Psoas muscle (tissue), 8 donors: ENCODE results near the gene FLRT2. TPM values are rescaled to one million over a fixed set of nuclear protein-coding genes. Genes with fewer than 3 reads are reported as not detected.

Source experiments
- ATAC-seq, 4 donors: fragments of 200-7000 bp; cut with Tn5 transposase; one replicate each; pipeline ENCODE4 v1.9.1; 2020; ENCODE audit warnings: moderate library complexity in 3 of 4, mild to moderate bottlenecking in 2 of 4
- DNase-seq, 2 donors: peaks; one replicate each; pipeline ENCODE4 v3.0.0-alpha.2; 2020
- H3K27ac ChIP-seq: fragments of 200-600 bp; one replicate; pipeline ENCODE4 v1.8.0; 2022
- H3K27me3 ChIP-seq, 3 donors: fragments of 200-600 bp in 1 of 3; one replicate each; pipeline versions ENCODE4 v1.6.1 to v1.8.0; 2013 to 2022; ENCODE audit warnings: low read length in 2 of 3, mild to moderate bottlenecking in 2 of 3, moderate library complexity in 1 of 3; ENCODE audit not compliant: insufficient read depth in 3 of 3
- H3K36me3 ChIP-seq, 2 donors: fragments of 200-600 bp in 1 of 2; one replicate each; pipeline versions ENCODE4 v1.6.1 to v1.8.0; 2013 to 2022; ENCODE audit warnings: low read depth in 1 of 2, mild to moderate bottlenecking in 1 of 2, moderate library complexity in 1 of 2; ENCODE audit not compliant: insufficient read depth in 1 of 2
- H3K4me1 ChIP-seq: fragments of 200-600 bp; one replicate; pipeline ENCODE4 v1.8.0; 2022
- H3K4me3 ChIP-seq: fragments of 200-600 bp; one replicate; pipeline ENCODE4 v1.8.0; 2022; ENCODE audit warnings: mild to moderate bottlenecking
- H3K9me3 ChIP-seq: fragments of 200-600 bp; one replicate; pipeline ENCODE4 v1.8.0; 2022
- WGBS, 3 donors: extraction: QIAGEN DNeasy Blood & Tissue Kit; methylation state at CpG; one replicate each; pipeline versions ENCODE4 v1.1.6 to v1.1.7; 2013; 5-methylcytosine and 5-hydroxymethylcytosine counted together
- intact Hi-C, 2 donors: fragments of 100-400 bp; cut with DNase I; formaldehyde crosslinking; loops; one replicate each; pipeline versions ENCODE4 v1.11.0 to v1.14.2; 2022
- polyA plus RNA-seq, 3 donors: library from polyadenylated mRNA; stranded (reverse); fragments of 200-250 nt; gene quantifications; one replicate each; pipeline ENCODE4 v1.2.3, GENCODE V29; 2013
- total RNA-seq, 4 donors: library from RNA; stranded (reverse); fragmentation: NEBNext Ultra II Directional in 2 of 4; extraction: Animal tissue kit (Norgen Biotek cat#: 25700) in 2 of 4; gene quantifications; one replicate each; pipeline versions ENCODE4 v1.2.1 to v1.2.4, GENCODE V29; 2021 to 2023
- TF ChIP-seq, protein P1 (sequence below): fragments of 200-600 bp; IDR thresholded peaks from one replicate; pipeline ENCODE4 v1.8.0; 2022; ENCODE audit warnings: antibody characterized with exemption
- donor health status: healthy with polysubstance abuse.
- donor health status: DM: no; HTN: no; CAD: no; lungs with moderate emphysema.
- donor health status: Bipolar disorder and iron deficiency.
- donor health status: healthy.
- donor health status: DM: yes; HTN: yes; CAD: no.
- donor health status: DM: no; HTN: no; CAD: no.
- donor health status: DM: no; HTN: no; CAD: no.
- donor health status: DM: yes; HTN: yes; CAD: no.

Gene FLRT2
- total and polyA plus RNA-seq, 7 donors, result 1.3 to 10.2 (median 2.4) TPM

GRCh38 chr14:85572011-85572410 is 42.1 kb downstream of the FLRT2 start:
- peaks cover 15% of the 10 kb centered on the region for H3K4me1 ChIP-seq
- no peaks in the 10 kb centered on the region for H3K27me3 ChIP-seq
- H3K4me3 ChIP-seq, result no peak overlapping the region
- H3K27ac ChIP-seq, result peak overlapping the region; percentile 72
- WGBS, 3 donors, result 72 to 85% (median 79%) methylated on average over 2 of the region's 2 CpGs
- TF ChIP-seq, protein P1, sequence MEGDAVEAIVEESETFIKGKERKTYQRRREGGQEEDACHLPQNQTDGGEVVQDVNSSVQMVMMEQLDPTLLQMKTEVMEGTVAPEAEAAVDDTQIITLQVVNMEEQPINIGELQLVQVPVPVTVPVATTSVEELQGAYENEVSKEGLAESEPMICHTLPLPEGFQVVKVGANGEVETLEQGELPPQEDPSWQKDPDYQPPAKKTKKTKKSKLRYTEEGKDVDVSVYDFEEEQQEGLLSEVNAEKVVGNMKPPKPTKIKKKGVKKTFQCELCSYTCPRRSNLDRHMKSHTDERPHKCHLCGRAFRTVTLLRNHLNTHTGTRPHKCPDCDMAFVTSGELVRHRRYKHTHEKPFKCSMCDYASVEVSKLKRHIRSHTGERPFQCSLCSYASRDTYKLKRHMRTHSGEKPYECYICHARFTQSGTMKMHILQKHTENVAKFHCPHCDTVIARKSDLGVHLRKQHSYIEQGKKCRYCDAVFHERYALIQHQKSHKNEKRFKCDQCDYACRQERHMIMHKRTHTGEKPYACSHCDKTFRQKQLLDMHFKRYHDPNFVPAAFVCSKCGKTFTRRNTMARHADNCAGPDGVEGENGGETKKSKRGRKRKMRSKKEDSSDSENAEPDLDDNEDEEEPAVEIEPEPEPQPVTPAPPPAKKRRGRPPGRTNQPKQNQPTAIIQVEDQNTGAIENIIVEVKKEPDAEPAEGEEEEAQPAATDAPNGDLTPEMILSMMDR, result no peak
- no peak for ATAC-seq
- H3K36me3 ChIP-seq, result no peaks in the 10 kb centered on the region
- H3K9me3 ChIP-seq, result no peaks in the 10 kb centered on the region
- no peak for DNase-seq
- intact Hi-C loops, result loop anchor here (5.0 kb wide), 1 partner anchor 35 kb away; no protein-coding TSS in a partner anchor

DNA sequence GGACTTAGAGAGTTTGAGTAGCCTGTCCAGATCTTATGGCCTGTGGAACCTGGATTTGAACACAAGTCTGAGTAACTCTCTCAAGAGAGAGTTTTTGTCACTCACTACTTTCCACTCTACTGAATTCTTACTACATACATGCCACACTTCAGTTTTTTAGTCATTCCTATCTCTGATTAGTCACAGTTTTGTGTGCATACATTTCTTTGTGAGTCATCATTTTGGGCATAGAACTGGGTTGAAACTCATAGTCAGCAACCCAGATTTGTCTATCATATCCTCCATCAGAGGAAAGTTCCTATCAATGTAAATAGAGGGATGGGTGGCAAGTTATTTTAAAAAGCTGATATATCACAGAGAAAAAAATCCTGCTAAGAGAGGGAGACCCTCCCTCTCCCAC is 42.9 kb downstream of the FLRT2 start:
- DNase-seq, result no peak
- Histone ChIP-seq H3K27ac (peak overlapping the region; percentile 72), H3K36me3 (no peaks in the 10 kb centered on the region), H3K9me3 (no peaks in the 10 kb centered on the region), H3K4me1 (peaks cover 15% of the 10 kb centered on the region), H3K27me3 (no peaks in the 10 kb centered on the region), H3K4me3 (no peak overlapping the region)
- TF ChIP-seq, protein P1, result no peak
- no peak for ATAC-seq
- intact Hi-C loops, result loop anchor here (5.0 kb wide), 1 partner anchor 36 kb away; no protein-coding TSS in a partner anchor

GRCh38 chr14:85573406-85573805 is 43.5 kb downstream of the FLRT2 start:
- intact Hi-C loops, result loop anchor here (5.0 kb wide), 1 partner anchor 36 kb away; no protein-coding TSS in a partner anchor
- WGBS, 3 donors, result 38 to 59% (median 45%) methylated on average over 4 of the region's 4 CpGs
- peaks cover 15% of the 10 kb centered on the region for H3K4me1 ChIP-seq
- H3K9me3 ChIP-seq, result no peaks in the 10 kb centered on the region
- TF ChIP-seq, protein P1, result no peak
- H3K27ac ChIP-seq, result peak overlapping the region; percentile 77
- no peak overlapping the region for H3K4me3 ChIP-seq
- DNase-seq, result no peak
- peak; percentile 74 to 94 (median 84) for ATAC-seq
- H3K27me3 ChIP-seq, result no peaks in the 10 kb centered on the region
- H3K36me3 ChIP-seq, result no peaks in the 10 kb centered on the region

DNA sequence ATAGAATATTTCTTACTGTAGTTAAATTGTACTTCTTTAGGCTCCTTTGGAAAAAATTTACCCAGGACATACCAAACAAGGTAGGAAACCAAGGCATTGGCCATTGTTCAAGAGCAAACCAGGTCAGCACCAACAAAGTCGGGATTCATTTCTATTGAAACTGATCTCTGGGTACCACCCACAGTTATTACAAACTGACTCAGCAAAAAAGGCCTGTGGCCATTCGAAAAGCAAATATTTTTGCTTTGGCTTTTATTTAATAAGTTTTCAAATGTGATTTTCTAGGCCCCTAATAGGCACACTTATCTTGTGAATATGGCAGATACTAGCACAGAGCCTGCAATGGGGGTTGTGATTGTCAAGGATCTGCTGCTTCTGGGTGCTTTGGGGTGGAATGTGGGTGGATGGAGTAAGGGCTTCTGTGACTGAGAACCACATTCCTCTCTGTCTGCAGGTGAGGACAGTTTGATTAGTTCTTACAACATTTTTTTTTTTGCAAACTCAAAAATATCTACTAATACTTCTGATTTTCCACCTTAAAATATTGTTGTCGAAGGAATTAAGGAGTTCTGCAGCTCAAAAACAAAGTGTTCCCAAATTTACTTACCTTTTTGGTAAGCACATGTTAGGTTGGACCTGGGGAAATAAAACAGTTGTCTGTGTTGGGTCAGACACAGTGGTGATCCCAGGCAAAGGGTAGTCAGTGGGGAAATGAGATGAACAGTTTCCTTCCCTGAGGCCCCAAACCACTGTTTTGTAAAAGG is 45.1 kb downstream of the FLRT2 start:
- TF ChIP-seq, protein P1, result no peak
- H3K9me3 ChIP-seq, result no peaks in the 10 kb centered on the region
- 54 to 61% (median 54%) methylated on average over 3 of the region's 3 CpGs for WGBS, 3 donors
- H3K27ac ChIP-seq, result peak overlapping the region; percentile 76
- ATAC-seq (no peak), DNase-seq (no peak)
- no peak overlapping the region for H3K4me3 ChIP-seq
- intact Hi-C loops, result loop anchor here (5.0 kb wide), 1 partner anchor 38 kb away; no protein-coding TSS in a partner anchor
- peaks cover 15% of the 10 kb centered on the region for H3K4me1 ChIP-seq
- H3K27me3 ChIP-seq, result no peaks in the 10 kb centered on the region
- no peaks in the 10 kb centered on the region for H3K36me3 ChIP-seq

DNA sequence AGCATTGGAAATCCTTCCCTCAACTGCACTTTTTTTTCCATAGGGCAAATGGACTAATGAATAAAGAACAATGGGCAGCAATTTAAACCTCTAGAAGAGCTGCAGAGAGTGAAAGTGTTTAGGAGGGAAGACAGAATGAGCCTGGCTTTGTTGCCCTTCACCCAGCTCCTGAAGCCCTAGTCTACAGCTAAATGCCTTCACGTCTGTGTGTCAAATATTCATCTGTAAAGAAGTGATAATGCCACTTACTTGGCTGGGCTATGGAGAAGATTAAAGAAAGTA is 45.6 kb downstream of the FLRT2 start:
- DNase-seq, result no peak
- intact Hi-C loops, result no loop called here
- WGBS, 3 donors, result 34 to 62% (median 38%) methylated on average over 1 of the region's 1 CpG
- H3K36me3 ChIP-seq, result no peaks in the 10 kb centered on the region
- H3K27me3 ChIP-seq, result no peaks in the 10 kb centered on the region
- no peak overlapping the region for H3K4me3 ChIP-seq
- no peak for ATAC-seq
- H3K4me1 ChIP-seq, result peaks cover 15% of the 10 kb centered on the region
- no peaks in the 10 kb centered on the region for H3K9me3 ChIP-seq
- TF ChIP-seq, protein P1, result no peak
- peak overlapping the region; percentile 76 for H3K27ac ChIP-seq
